Activated naive CD8-positive, alpha-beta T cell treated with anti-CD3 and anti-CD28 coated beads, Interleukin-2, amount 50 U/mL, for 24 hours (primary cell): Measurements from ENCODE around the gene SYNGR3.

Experiments
- ATAC-seq: fragments of 150-1000 bp; cut with Tn5 transposase; one replicate; pipeline ENCODE4 v1.10.0; 2021
- DNase-seq: peaks from one replicate; pipeline ENCODE4 v3.0.0; 2021
- H3K27ac Mint-ChIP-seq: one replicate; pipeline ENCODE4 v1.8.0; 2021; ENCODE audit warnings: mild to moderate bottlenecking, mixed read lengths
- H3K27me3 Mint-ChIP-seq: one replicate; pipeline ENCODE4 v1.8.0; 2021; ENCODE audit warnings: mixed read lengths
- H3K36me3 Mint-ChIP-seq: one replicate; pipeline ENCODE4 v1.8.0; 2021; ENCODE audit warnings: low read depth, mixed read lengths
- H3K4me1 Mint-ChIP-seq: one replicate; pipeline ENCODE4 v1.8.0; 2021; ENCODE audit warnings: mixed read lengths
- H3K4me3 Mint-ChIP-seq: one replicate; pipeline ENCODE4 v1.8.0; 2021; ENCODE audit warnings: mild to moderate bottlenecking, moderate library complexity, mixed read lengths
- H3K9me3 Mint-ChIP-seq: one replicate; pipeline ENCODE4 v1.8.0; 2021; ENCODE audit warnings: mixed read lengths

Gene SYNGR3

DNA sequence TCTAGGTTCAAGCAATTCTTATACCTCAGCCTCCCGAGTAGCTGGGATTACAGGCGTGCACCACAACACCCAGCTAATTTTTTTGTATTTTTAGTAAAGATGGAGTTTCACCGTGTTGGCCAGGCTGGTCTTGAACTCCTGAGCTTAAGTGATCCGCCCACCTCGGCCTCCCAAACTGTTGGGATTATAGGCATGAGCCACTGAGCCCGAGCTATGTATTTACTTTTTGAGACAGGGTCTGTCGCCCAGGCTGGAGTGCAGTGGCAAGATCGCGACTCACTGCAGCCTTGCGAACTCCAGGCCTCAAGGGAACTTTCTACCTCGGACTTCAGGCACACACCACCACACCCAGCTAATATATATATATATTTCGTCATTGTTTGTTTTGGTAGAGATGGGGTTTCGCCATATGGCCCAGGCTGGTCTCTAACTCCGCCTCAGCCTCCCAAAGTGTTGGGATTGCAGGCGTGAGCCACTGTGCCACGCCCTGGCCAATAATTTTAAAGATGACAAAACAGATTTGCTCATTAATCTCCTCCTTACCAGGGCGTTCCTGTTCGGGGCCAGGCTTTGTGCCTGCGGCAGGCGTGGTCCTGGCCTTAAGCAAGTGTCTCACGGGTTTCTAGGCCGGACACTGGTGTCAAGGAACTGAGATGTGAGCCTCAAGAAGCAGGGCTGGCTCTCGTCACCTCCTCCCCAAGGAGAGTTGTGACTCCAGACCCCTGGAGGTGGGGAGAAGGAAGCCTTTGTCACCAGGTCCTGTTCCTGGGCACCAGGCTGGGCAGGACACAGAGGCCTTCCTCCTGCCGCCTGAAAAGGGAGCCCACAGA is 25.6 kb downstream of the SYNGR3 start:
- Mint-ChIP-seq H3K27ac (no peak overlapping the region), H3K36me3 (peaks cover under 1% of the 10 kb centered on the region), H3K9me3 (no peaks in the 10 kb centered on the region), H3K4me1 (peaks cover 6% of the 10 kb centered on the region), H3K27me3 (peaks cover 10% of the 10 kb centered on the region), H3K4me3 (no peak overlapping the region)
- DNase-seq (no peak), ATAC-seq (no peak)

DNA sequence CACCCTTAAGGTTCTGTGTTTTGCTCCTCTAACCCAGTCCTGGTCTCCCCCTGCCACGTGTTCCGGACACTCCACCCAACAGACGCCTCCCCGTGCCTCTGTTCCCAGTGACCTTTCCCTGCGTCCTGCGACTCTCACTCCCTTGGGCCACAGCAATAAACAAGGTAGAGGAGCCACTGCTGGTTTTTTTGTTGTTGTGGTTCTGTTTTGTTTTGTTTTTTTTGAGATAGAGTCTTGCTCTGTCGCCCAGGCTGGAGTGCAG is 26.1 kb downstream of the SYNGR3 start:
- Mint-ChIP-seq H3K9me3 (no peaks in the 10 kb centered on the region), H3K27ac (no peak overlapping the region), H3K4me3 (no peak overlapping the region), H3K36me3 (no peaks in the 10 kb centered on the region), H3K27me3 (peaks cover 14% of the 10 kb centered on the region), H3K4me1 (peaks cover 7% of the 10 kb centered on the region)
- ATAC-seq, result no peak
- no peak for DNase-seq

DNA sequence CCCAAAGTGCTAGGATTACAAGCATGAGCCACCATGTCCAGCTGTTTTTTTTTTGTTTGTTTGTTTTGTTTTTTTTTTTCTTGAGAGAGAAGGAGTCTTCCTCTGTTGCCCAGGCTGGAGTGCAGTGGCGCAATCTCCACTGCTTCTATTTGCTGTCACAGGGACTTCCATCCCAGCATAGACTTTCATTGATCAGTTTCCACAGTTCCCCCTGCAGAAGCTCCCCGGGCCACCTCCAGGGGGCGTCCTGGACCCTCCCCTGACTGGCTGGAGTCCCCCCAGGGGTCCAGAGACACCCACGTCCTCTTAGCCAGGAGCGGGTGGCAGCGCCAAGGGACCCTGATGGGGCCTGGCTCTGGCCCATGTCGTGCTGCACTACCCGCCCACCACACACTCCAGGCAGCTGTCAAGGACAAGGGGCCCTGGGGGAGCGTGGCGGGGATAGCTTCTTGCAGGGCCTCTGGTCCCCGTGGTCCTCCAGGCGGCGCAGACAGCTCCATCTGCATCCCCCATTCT is 26.7 kb downstream of the SYNGR3 start:
- ATAC-seq (no peak), DNase-seq (no peak)
- Mint-ChIP-seq H3K27ac (no peak overlapping the region), H3K4me3 (no peak overlapping the region), H3K36me3 (no peaks in the 10 kb centered on the region), H3K9me3 (no peaks in the 10 kb centered on the region), H3K4me1 (peaks cover 7% of the 10 kb centered on the region), H3K27me3 (peaks cover 20% of the 10 kb centered on the region)

DNA sequence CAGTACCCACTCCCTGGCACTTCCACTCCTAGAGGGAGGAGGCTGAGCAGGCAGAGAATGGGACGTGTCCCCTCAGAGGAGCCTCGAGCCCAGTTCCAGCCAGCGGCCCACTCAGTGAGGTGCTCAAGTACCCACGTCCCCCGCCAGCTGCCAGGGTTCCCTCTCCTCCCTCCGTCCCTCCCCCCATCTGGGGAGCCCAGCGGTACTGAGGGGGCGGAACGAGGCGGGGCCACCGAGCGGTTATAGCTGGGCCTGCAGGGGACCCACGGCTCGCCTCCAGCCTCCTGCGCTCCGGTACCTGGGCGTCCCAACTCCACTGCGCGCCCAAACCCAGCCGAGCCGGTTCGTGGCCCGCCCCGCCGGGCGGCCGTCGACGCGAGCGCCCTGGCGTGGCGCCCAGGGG is 29.7 kb downstream of the SYNGR3 start, which contains the start of gene NPW:
NPW (plus strand) TSS at position 268 of the 403 bp plus-strand sequence.
- Mint-ChIP-seq H3K36me3 (no peaks in the 10 kb centered on the region), H3K4me3 (peak within 1 kb of the TSS; percentile 70), H3K4me1 (peaks cover 19% of the 10 kb centered on the region), H3K27ac (no peak within 1 kb of the TSS), H3K9me3 (no peaks in the 10 kb centered on the region), H3K27me3 (peaks cover 32% of the 10 kb centered on the region)
- peak; percentile 39 for ATAC-seq
- peak; percentile 54 for DNase-seq

GRCh38 chr16:2019921-2020831 is 30.4 kb downstream of the SYNGR3 start:
- Mint-ChIP-seq H3K4me1 (peaks cover 19% of the 10 kb centered on the region), H3K27me3 (peaks cover 32% of the 10 kb centered on the region), H3K4me3 (peak overlapping the region; percentile 70), H3K27ac (no peak overlapping the region), H3K36me3 (no peaks in the 10 kb centered on the region), H3K9me3 (no peaks in the 10 kb centered on the region)
- ATAC-seq (no peak), DNase-seq (peak; percentile 38)

- Mint-ChIP-seq H3K4me1 (peaks cover 26% of the 10 kb centered on the region), H3K4me3 (peak overlapping the region; percentile 67), H3K27me3 (peaks cover 42% of the 10 kb centered on the region), H3K36me3 (no peaks in the 10 kb centered on the region), H3K9me3 (no peaks in the 10 kb centered on the region), H3K27ac (no peak overlapping the region)
- peak; percentile 26 for ATAC-seq
- DNase-seq, result no peak
These were observed 32.9 kb downstream of the SYNGR3 start for GRCh38 chr16:2022723-2023091.

- H3K27me3 Mint-ChIP-seq, result peaks cover 39% of the 10 kb centered on the region
- no peak overlapping the region for H3K27ac Mint-ChIP-seq
- H3K36me3 Mint-ChIP-seq, result no peaks in the 10 kb centered on the region
- DNase-seq (peak; percentile 98), ATAC-seq (peak; percentile 74)
- peaks cover 26% of the 10 kb centered on the region for H3K4me1 Mint-ChIP-seq
- H3K4me3 Mint-ChIP-seq, result peak overlapping the region; percentile 67
- H3K9me3 Mint-ChIP-seq, result no peaks in the 10 kb centered on the region
These were observed 33.6 kb downstream of the SYNGR3 start for GRCh38 chr16:2023092-2024031.

- ATAC-seq, result no peak
- peaks cover 26% of the 10 kb centered on the region for H3K4me1 Mint-ChIP-seq
- H3K27me3 Mint-ChIP-seq, result peaks cover 34% of the 10 kb centered on the region
- H3K9me3 Mint-ChIP-seq, result no peaks in the 10 kb centered on the region
- no peak overlapping the region for H3K4me3 Mint-ChIP-seq
- no peak for DNase-seq
- no peak overlapping the region for H3K27ac Mint-ChIP-seq
- H3K36me3 Mint-ChIP-seq, result no peaks in the 10 kb centered on the region
These were observed 34.3 kb downstream of the SYNGR3 start for GRCh38 chr16:2024032-2024420.

- DNase-seq (no peak), ATAC-seq (no peak)
- H3K27me3 Mint-ChIP-seq, result peaks cover 32% of the 10 kb centered on the region
- no peaks in the 10 kb centered on the region for H3K9me3 Mint-ChIP-seq
- H3K4me3 Mint-ChIP-seq, result no peak overlapping the region
- peaks cover 26% of the 10 kb centered on the region for H3K4me1 Mint-ChIP-seq
- H3K27ac Mint-ChIP-seq, result no peak overlapping the region
- no peaks in the 10 kb centered on the region for H3K36me3 Mint-ChIP-seq
These were observed 35.5 kb downstream of the SYNGR3 start for GRCh38 chr16:2025251-2025650.

DNA sequence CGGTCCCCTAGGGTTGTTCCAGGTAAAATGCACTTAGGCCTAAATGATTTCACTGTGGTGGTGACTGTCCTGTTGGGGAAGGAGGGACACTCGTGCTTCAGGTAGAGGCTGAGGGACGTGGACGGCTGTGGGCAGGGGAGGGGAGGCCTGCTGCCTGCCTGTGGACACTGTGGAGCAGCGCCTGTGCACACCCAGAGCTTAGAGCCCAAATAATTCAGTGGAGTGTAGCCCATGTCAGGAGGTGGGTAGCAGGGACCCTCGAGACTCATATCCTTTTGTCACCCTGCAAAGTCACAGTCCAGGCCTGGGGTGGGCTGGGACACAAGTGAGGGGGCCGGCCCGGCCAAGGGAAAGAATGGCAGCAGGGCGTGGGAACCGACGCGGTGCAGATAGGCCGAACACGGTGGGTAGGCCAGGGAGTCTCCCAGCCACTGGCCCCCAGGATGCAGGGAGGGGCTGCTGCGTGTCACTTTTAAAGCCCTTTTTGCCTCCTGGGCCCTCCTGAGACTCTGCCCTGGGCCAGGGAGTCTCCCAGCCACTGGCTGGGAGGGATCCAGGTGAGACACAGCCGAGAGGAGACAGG is 36.2 kb downstream of the SYNGR3 start:
- Mint-ChIP-seq H3K9me3 (no peaks in the 10 kb centered on the region), H3K27ac (no peak overlapping the region), H3K4me1 (peaks cover 21% of the 10 kb centered on the region), H3K36me3 (no peaks in the 10 kb centered on the region), H3K27me3 (peaks cover 27% of the 10 kb centered on the region), H3K4me3 (no peak overlapping the region)
- ATAC-seq (no peak), DNase-seq (no peak)

- no peak for DNase-seq
- peaks cover 19% of the 10 kb centered on the region for H3K4me1 Mint-ChIP-seq
- H3K27ac Mint-ChIP-seq, result no peak within 1 kb of the TSS
These were observed 36.8 kb downstream of the SYNGR3 start, which contains the start of gene NHERF2 for GRCh38 chr16:2026461-2027023. TSS of gene NHERF2 (plus strand) at chr16:2026902. CDS start at chr16:2027006, 104 bp downstream.

GRCh38 chr16:2027024-2028010 is 37.5 kb downstream of the SYNGR3 start:
- DNase-seq, result no peak
- Mint-ChIP-seq H3K9me3 (no peaks in the 10 kb centered on the region), H3K4me3 (peak overlapping the region; percentile 65), H3K27me3 (peaks cover 14% of the 10 kb centered on the region), H3K4me1 (peaks cover 18% of the 10 kb centered on the region), H3K27ac (no peak overlapping the region), H3K36me3 (no peaks in the 10 kb centered on the region)
- ATAC-seq, result no peak

More at GRCh38 chr16:2026461-2027023, 36.8 kb downstream of the SYNGR3 start, which contains the start of gene NHERF2:
- no peaks in the 10 kb centered on the region for H3K9me3 Mint-ChIP-seq
- no peaks in the 10 kb centered on the region for H3K36me3 Mint-ChIP-seq
- no peak for ATAC-seq
- H3K4me3 Mint-ChIP-seq, result peak within 1 kb of the TSS; percentile 65
- peaks cover 21% of the 10 kb centered on the region for H3K27me3 Mint-ChIP-seq
